GM12878 (cell line): ENCODE measurements around the gene SLC16A10. TPM values are rescaled to one million over a fixed set of nuclear protein-coding genes. Genes with fewer than 3 reads are reported as not detected.

ENCODE experiments used
- BACH1 ChIP-seq: fragments of 450-650 bp; IDR thresholded peaks from 2 replicates; pipeline ENCODE4 v1.6.1; 2017; ENCODE audit warnings: mild to moderate bottlenecking, borderline replicate concordance
- CEBPB ChIP-seq, 2 experiments: fragments of 150-350 bp in 1 of 2; IDR thresholded peaks; 2 replicates each; pipeline ENCODE4 v1.6.1; 2012 to 2014; ENCODE audit warnings: low read depth in 2 of 2, low read length in 2 of 2, borderline replicate concordance in 1 of 2, inconsistent platforms in 1 of 2
- CHD2 ChIP-seq: IDR thresholded peaks from 2 replicates; pipeline ENCODE4 v1.6.1; 2011; ENCODE audit warnings: low read depth, low read length, improper control_type of control experiment, borderline replicate concordance
- EGR1 ChIP-seq, 2 experiments: IDR thresholded peaks; 1 replicate in 1 of 2; 2 replicates in 1 of 2; pipeline ENCODE4 v1.6.1; 2011 to 2012; ENCODE audit warnings: low read depth in 2 of 2, low read length in 2 of 2, borderline replicate concordance in 1 of 2, mild to moderate bottlenecking in 1 of 2, moderate library complexity in 1 of 2
- EZH2 ChIP-seq: IDR thresholded peaks from 2 replicates; pipeline ENCODE4 v1.6.1; 2012; ENCODE audit warnings: low read depth, mild to moderate bottlenecking, control low read depth, inconsistent platforms, low read length, borderline replicate concordance; ENCODE audit not compliant: control insufficient read depth
- FOS ChIP-seq: IDR thresholded peaks from 3 replicates; pipeline ENCODE4 v1.6.1; 2011; ENCODE audit warnings: borderline replicate concordance; ENCODE audit not compliant: insufficient read length; ENCODE audit errors: extremely low read depth
- HDAC6 ChIP-seq: fragments of 200-600 bp; sonication (generic); IDR thresholded peaks from one replicate; pipeline ENCODE4 v1.8.0; 2017; ENCODE audit warnings: antibody characterized with exemption; ENCODE audit not compliant: unreplicated experiment
- HDGF ChIP-seq: fragments of 450-650 bp; IDR thresholded peaks from 2 replicates; pipeline ENCODE4 v1.6.1; 2016; ENCODE audit warnings: antibody characterized with exemption
- MEF2B ChIP-seq: fragments of 450-650 bp; IDR thresholded peaks from 2 replicates; pipeline ENCODE4 v1.6.1; 2018; ENCODE audit warnings: mild to moderate bottlenecking, moderate library complexity; ENCODE audit not compliant: partially characterized antibody, poor library complexity, severe bottlenecking
- NR2F1 ChIP-seq: fragments of 450-650 bp; conservative IDR thresholded peaks from 2 replicates; pipeline ENCODE4 v1.6.1; 2017; ENCODE audit warnings: mild to moderate bottlenecking
- POLR2A ChIP-seq: IDR thresholded peaks from 2 replicates; pipeline ENCODE4 v1.6.1; 2011; ENCODE audit warnings: low read depth, mild to moderate bottlenecking, low read length
- RUNX3 ChIP-seq: IDR thresholded peaks from 2 replicates; pipeline ENCODE4 v1.6.1; 2012; ENCODE audit warnings: low read length, inconsistent platforms
- SIX5 ChIP-seq: IDR thresholded peaks from 2 replicates; pipeline ENCODE4 v1.6.1; 2011; ENCODE audit warnings: mild to moderate bottlenecking, low read depth, low read length, moderate library complexity; ENCODE audit not compliant: severe bottlenecking
- SPI1 ChIP-seq: IDR thresholded peaks from 2 replicates; pipeline ENCODE4 v1.6.1; 2011; ENCODE audit warnings: low read depth, mild to moderate bottlenecking, low read length, moderate library complexity, borderline replicate concordance; ENCODE audit not compliant: insufficient read depth
- ZNF622 ChIP-seq: fragments of 450-650 bp; IDR thresholded peaks from 2 replicates; pipeline ENCODE4 v1.6.1; 2017; ENCODE audit warnings: mild to moderate bottlenecking, inconsistent platforms
- polyA plus RNA-seq, 11 experiments: library from polyadenylated mRNA; depleted of rRNA in 4 of 11; unstranded in 6 of 11; stranded (reverse) in 5 of 11; fragments of >200 nt; fragmentation: Nextera tagmentation in 4 of 11; fragmentation: Illumina TruSeq in 1 of 11; extraction: Ambion mirVana in 4 of 11; extraction: Trizol in 1 of 11; gene quantifications; 1 replicate in 1 of 11; 2 replicates in 10 of 11; pipeline versions ENCODE4 v1.2.1 to v1.2.3, GENCODE V29; 2011 to 2016; ENCODE audit warnings: inconsistent platforms in 2 of 11, missing spikeins in 2 of 11, low read depth in 1 of 11
- total RNA-seq, 4 experiments: library from RNA; depleted of rRNA in 3 of 4; stranded (reverse); fragments of >200 nt in 3 of 4; fragmentation: Illumina TruSeq in 1 of 4; extraction: Trizol in 1 of 4; gene quantifications; 2 replicates each; pipeline versions ENCODE4 v1.2.1 to v1.2.3, GENCODE V29; 2013 to 2021
- TF ChIP-seq, protein P1 (sequence below): fragments of 450-650 bp; formaldehyde crosslinking; IDR thresholded peaks from 2 replicates; pipeline ENCODE4 v1.4.0; 2020; ENCODE audit warnings: mild to moderate bottlenecking, moderate library complexity
- TF ChIP-seq, protein P2 (sequence below): IDR thresholded peaks from 2 replicates; pipeline ENCODE4 v1.6.1; 2012; ENCODE audit warnings: low read depth, low read length, improper control_type of control experiment
- TF ChIP-seq, protein P3 (sequence below): fragments of 450-650 bp; IDR thresholded peaks from 2 replicates; pipeline ENCODE4 v1.6.1; 2016; ENCODE audit warnings: mild to moderate bottlenecking, moderate library complexity, borderline replicate concordance
- TF ChIP-seq, protein P4 (sequence below): fragments of 450-650 bp; IDR thresholded peaks from 2 replicates; pipeline ENCODE4 v1.6.1; 2016; ENCODE audit warnings: mild to moderate bottlenecking

SLC16A10 gene
- total and polyA plus RNA-seq, 10 of the 15 experiments (the other 5 are each of a cell fraction or from before 2014, with no cell fraction given), result 2.3 to 19.0 (median 8.0) TPM

DNA sequence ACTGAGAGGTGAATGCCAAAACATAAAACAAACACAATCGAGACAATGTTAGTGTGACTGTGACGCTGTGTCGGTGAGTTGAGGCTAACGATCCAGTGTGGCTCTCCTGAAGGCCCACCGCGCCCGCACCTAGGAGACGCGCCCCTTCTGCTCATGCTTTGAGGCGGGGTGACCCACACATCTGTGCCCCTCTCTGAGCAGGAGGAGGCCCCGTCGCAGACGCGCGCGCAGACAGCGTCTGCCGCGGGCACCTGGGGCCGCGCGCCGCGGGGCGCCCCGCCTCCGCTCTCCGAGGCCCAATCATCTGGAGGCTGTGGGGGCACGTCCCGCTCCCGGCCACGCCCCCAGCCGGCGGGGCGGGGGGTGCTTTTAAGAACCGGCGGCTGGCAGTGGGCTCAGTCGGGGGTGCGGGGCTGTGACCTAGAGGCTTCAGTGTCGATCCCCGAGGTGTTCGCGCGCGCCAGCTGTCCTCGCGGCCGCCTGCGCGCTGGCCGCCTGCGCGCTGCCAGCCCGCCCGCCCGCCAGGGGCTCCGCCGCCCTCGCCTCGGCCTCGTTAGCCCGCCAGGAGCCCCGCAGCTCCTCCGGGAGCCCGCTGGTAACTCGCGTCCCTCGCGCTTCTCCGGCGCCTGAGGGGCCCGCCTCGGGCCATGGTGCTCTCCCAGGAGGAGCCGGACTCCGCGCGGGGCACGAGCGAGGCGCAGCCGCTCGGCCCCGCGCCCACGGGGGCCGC is at the start of gene SLC16A10 (continued):
- TF ChIP-seq, protein P1, sequence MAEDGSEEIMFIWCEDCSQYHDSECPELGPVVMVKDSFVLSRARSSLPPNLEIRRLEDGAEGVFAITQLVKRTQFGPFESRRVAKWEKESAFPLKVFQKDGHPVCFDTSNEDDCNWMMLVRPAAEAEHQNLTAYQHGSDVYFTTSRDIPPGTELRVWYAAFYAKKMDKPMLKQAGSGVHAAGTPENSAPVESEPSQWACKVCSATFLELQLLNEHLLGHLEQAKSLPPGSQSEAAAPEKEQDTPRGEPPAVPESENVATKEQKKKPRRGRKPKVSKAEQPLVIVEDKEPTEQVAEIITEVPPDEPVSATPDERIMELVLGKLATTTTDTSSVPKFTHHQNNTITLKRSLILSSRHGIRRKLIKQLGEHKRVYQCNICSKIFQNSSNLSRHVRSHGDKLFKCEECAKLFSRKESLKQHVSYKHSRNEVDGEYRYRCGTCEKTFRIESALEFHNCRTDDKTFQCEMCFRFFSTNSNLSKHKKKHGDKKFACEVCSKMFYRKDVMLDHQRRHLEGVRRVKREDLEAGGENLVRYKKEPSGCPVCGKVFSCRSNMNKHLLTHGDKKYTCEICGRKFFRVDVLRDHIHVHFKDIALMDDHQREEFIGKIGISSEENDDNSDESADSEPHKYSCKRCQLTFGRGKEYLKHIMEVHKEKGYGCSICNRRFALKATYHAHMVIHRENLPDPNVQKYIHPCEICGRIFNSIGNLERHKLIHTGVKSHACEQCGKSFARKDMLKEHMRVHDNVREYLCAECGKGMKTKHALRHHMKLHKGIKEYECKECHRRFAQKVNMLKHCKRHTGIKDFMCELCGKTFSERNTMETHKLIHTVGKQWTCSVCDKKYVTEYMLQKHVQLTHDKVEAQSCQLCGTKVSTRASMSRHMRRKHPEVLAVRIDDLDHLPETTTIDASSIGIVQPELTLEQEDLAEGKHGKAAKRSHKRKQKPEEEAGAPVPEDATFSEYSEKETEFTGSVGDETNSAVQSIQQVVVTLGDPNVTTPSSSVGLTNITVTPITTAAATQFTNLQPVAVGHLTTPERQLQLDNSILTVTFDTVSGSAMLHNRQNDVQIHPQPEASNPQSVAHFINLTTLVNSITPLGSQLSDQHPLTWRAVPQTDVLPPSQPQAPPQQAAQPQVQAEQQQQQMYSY (CRISPR knock-in tag), result no peak
- TF ChIP-seq, protein P2, sequence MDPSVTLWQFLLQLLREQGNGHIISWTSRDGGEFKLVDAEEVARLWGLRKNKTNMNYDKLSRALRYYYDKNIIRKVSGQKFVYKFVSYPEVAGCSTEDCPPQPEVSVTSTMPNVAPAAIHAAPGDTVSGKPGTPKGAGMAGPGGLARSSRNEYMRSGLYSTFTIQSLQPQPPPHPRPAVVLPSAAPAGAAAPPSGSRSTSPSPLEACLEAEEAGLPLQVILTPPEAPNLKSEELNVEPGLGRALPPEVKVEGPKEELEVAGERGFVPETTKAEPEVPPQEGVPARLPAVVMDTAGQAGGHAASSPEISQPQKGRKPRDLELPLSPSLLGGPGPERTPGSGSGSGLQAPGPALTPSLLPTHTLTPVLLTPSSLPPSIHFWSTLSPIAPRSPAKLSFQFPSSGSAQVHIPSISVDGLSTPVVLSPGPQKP, result no peak
- TF ChIP-seq SPI1, result no peak
- TF ChIP-seq BACH1, result peak; percentile 74
- TF ChIP-seq POLR2A, result peak; percentile 96
- no peak for TF ChIP-seq SIX5
- TF ChIP-seq CEBPB (IDR thresholded peaks at IDR 0.05; ENCODE audit: borderline replicate concordance in 1 of 2, low read depth in 2 of 2, low read length in 2 of 2), result no peak
- no peak for TF ChIP-seq RUNX3
- TF ChIP-seq EGR1 (IDR thresholded peaks at IDR 0.05; ENCODE audit: borderline replicate concordance in 1 of 2, low read depth in 2 of 2, low read length in 2 of 2), result 0 out of 3 replicates have a peak, but pooled peaks of 1 of the 2 experiments have one; percentile 12
- TF ChIP-seq EZH2, result no peak
- TF ChIP-seq NR2F1, result peak; percentile 37; the same call in 1 of the 2 replicates
- no peak for TF ChIP-seq MEF2B
- no peak for TF ChIP-seq CHD2
- no peak for TF ChIP-seq HDGF
- TF ChIP-seq, protein P3, sequence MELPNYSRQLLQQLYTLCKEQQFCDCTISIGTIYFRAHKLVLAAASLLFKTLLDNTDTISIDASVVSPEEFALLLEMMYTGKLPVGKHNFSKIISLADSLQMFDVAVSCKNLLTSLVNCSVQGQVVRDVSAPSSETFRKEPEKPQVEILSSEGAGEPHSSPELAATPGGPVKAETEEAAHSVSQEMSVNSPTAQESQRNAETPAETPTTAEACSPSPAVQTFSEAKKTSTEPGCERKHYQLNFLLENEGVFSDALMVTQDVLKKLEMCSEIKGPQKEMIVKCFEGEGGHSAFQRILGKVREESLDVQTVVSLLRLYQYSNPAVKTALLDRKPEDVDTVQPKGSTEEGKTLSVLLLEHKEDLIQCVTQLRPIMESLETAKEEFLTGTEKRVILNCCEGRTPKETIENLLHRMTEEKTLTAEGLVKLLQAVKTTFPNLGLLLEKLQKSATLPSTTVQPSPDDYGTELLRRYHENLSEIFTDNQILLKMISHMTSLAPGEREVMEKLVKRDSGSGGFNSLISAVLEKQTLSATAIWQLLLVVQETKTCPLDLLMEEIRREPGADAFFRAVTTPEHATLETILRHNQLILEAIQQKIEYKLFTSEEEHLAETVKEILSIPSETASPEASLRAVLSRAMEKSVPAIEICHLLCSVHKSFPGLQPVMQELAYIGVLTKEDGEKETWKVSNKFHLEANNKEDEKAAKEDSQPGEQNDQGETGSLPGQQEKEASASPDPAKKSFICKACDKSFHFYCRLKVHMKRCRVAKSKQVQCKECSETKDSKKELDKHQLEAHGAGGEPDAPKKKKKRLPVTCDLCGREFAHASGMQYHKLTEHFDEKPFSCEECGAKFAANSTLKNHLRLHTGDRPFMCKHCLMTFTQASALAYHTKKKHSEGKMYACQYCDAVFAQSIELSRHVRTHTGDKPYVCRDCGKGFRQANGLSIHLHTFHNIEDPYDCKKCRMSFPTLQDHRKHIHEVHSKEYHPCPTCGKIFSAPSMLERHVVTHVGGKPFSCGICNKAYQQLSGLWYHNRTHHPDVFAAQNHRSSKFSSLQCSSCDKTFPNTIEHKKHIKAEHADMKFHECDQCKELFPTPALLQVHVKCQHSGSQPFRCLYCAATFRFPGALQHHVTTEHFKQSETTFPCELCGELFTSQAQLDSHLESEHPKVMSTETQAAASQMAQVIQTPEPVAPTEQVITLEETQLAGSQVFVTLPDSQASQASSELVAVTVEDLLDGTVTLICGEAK, result no peak
- no peak for TF ChIP-seq FOS
- TF ChIP-seq, protein P4, sequence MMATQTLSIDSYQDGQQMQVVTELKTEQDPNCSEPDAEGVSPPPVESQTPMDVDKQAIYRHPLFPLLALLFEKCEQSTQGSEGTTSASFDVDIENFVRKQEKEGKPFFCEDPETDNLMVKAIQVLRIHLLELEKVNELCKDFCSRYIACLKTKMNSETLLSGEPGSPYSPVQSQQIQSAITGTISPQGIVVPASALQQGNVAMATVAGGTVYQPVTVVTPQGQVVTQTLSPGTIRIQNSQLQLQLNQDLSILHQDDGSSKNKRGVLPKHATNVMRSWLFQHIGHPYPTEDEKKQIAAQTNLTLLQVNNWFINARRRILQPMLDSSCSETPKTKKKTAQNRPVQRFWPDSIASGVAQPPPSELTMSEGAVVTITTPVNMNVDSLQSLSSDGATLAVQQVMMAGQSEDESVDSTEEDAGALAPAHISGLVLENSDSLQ, result no peak
- peak; percentile 89 for TF ChIP-seq HDAC6
- TF ChIP-seq ZNF622, result no peak
